PFSK-1 (cell line): ENCODE data around the gene KHDRBS1.

ENCODE experiments used
- FOXP2 ChIP-seq: optimal IDR thresholded peaks from 2 replicates; pipeline ENCODE3; 2011; ENCODE audit warnings: borderline replicate concordance, control low read depth, inconsistent platforms; ENCODE audit not compliant: insufficient read depth; ENCODE audit errors: extremely low read length, extremely low read depth
- POLR2AphosphoS5 ChIP-seq: IDR thresholded peaks from 2 replicates; pipeline ENCODE4 v1.6.1; 2012; ENCODE audit warnings: low read depth, mild to moderate bottlenecking, control low read depth, low read length, moderate library complexity
- SIN3A ChIP-seq: IDR thresholded peaks from 2 replicates; pipeline ENCODE4 v1.6.1; 2012; ENCODE audit warnings: mild to moderate bottlenecking, low read length, moderate library complexity, borderline replicate concordance; ENCODE audit not compliant: insufficient read depth
- TAF1 ChIP-seq: IDR thresholded peaks from 2 replicates; pipeline ENCODE4 v1.6.1; 2012; ENCODE audit warnings: low read length, control low read depth, borderline replicate concordance; ENCODE audit not compliant: insufficient read depth
- TF ChIP-seq, protein P1 (sequence below), 2 experiments: IDR thresholded peaks; 2 replicates each; pipeline versions ENCODE4 v1.6.1 to v1.8.0; 2011 to 2012; ENCODE audit warnings: low read depth in 2 of 2, low read length in 2 of 2, control low read depth in 1 of 2, inconsistent platforms in 1 of 2, mild to moderate bottlenecking in 1 of 2, moderate library complexity in 1 of 2; ENCODE audit not compliant: insufficient read depth in 1 of 2

The KHDRBS1 gene

DNA sequence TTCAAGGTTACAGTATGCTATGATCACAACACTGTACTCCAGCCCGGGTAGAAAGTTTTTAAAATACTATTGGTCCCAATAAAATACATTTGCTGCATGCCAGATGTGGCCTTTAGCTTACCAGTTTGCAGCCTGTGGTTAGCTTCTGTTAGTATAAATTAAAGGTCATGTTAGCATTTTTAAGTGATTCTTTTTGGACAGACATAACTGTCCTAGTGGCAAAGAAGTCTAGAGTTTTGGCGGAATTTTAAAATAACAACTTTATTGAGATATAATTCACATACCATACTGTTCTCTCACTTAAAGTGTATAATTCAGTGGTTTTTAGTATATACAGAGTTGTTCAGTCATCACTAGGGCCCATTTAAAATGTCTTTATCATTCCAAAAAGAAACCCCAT lies 34.8 kb downstream of the KHDRBS1 start:
- TF ChIP-seq FOXP2 (no peak), TAF1 (no peak), SIN3A (no peak), POLR2AphosphoS5 (no peak)
- TF ChIP-seq, protein P1, sequence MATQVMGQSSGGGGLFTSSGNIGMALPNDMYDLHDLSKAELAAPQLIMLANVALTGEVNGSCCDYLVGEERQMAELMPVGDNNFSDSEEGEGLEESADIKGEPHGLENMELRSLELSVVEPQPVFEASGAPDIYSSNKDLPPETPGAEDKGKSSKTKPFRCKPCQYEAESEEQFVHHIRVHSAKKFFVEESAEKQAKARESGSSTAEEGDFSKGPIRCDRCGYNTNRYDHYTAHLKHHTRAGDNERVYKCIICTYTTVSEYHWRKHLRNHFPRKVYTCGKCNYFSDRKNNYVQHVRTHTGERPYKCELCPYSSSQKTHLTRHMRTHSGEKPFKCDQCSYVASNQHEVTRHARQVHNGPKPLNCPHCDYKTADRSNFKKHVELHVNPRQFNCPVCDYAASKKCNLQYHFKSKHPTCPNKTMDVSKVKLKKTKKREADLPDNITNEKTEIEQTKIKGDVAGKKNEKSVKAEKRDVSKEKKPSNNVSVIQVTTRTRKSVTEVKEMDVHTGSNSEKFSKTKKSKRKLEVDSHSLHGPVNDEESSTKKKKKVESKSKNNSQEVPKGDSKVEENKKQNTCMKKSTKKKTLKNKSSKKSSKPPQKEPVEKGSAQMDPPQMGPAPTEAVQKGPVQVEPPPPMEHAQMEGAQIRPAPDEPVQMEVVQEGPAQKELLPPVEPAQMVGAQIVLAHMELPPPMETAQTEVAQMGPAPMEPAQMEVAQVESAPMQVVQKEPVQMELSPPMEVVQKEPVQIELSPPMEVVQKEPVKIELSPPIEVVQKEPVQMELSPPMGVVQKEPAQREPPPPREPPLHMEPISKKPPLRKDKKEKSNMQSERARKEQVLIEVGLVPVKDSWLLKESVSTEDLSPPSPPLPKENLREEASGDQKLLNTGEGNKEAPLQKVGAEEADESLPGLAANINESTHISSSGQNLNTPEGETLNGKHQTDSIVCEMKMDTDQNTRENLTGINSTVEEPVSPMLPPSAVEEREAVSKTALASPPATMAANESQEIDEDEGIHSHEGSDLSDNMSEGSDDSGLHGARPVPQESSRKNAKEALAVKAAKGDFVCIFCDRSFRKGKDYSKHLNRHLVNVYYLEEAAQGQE (IDR thresholded peaks at IDR 0.05; ENCODE audit: insufficient read depth in 1 of 2, low read depth in 2 of 2, low read length in 2 of 2): no peak

DNA sequence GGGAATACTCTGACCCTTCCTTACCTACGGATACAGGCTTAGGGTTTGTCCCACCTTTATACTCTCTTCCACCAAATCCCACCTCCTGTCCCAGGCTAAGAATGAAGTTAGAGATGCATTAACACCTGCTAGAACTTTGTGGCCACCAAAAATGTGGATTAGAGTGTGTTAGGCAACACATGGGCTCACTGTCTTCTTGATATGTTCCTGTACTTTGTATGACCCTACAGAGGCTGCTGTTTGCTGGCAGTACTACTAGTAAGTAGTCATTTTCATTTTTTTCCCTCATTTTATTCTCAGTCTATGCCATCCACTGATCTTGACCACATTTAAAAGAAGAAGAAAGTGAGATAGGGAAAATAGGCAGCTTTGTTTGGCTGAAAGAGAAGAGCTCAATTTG lies 38.0 kb downstream of the KHDRBS1 start:
- TF ChIP-seq TAF1 (no peak), POLR2AphosphoS5 (no peak), SIN3A (no peak), FOXP2 (no peak)
- TF ChIP-seq, protein P1 (IDR thresholded peaks at IDR 0.05; ENCODE audit: insufficient read depth in 1 of 2, low read depth in 2 of 2, low read length in 2 of 2): no peak

GRCh38 chr1:32052887-32053286 lies 39.2 kb downstream of the KHDRBS1 start:
- TF ChIP-seq, protein P1 (IDR thresholded peaks at IDR 0.05; ENCODE audit: insufficient read depth in 1 of 2, low read depth in 2 of 2, low read length in 2 of 2): no peak
- TF ChIP-seq FOXP2 (no peak), POLR2AphosphoS5 (no peak), SIN3A (no peak)

- TF ChIP-seq FOXP2 (no peak), SIN3A (no peak), POLR2AphosphoS5 (no peak), TAF1 (no peak)
- TF ChIP-seq, protein P1 (IDR thresholded peaks at IDR 0.05; ENCODE audit: insufficient read depth in 1 of 2, low read depth in 2 of 2, low read length in 2 of 2): no peak
Measured at GRCh38 chr1:32055416-32055815, 41.7 kb downstream of the KHDRBS1 start.

GRCh38 chr1:32056598-32056997 lies 42.9 kb downstream of the KHDRBS1 start:
- no peak for TF ChIP-seq POLR2AphosphoS5
- TF ChIP-seq FOXP2: no peak
- TF ChIP-seq, protein P1 (IDR thresholded peaks at IDR 0.05; ENCODE audit: insufficient read depth in 1 of 2, low read depth in 2 of 2, low read length in 2 of 2): no peak
- no peak for TF ChIP-seq SIN3A
- no peak for TF ChIP-seq TAF1
